ENCODE measurements around the gene INPP4A. TPM values are rescaled to one million over a fixed set of nuclear protein-coding genes. Genes with fewer than 3 reads are reported as not detected.

INPP4A gene
- total RNA-seq, 2 donors from 2014 or later, result 65.0 to 150 TPM

DNA sequence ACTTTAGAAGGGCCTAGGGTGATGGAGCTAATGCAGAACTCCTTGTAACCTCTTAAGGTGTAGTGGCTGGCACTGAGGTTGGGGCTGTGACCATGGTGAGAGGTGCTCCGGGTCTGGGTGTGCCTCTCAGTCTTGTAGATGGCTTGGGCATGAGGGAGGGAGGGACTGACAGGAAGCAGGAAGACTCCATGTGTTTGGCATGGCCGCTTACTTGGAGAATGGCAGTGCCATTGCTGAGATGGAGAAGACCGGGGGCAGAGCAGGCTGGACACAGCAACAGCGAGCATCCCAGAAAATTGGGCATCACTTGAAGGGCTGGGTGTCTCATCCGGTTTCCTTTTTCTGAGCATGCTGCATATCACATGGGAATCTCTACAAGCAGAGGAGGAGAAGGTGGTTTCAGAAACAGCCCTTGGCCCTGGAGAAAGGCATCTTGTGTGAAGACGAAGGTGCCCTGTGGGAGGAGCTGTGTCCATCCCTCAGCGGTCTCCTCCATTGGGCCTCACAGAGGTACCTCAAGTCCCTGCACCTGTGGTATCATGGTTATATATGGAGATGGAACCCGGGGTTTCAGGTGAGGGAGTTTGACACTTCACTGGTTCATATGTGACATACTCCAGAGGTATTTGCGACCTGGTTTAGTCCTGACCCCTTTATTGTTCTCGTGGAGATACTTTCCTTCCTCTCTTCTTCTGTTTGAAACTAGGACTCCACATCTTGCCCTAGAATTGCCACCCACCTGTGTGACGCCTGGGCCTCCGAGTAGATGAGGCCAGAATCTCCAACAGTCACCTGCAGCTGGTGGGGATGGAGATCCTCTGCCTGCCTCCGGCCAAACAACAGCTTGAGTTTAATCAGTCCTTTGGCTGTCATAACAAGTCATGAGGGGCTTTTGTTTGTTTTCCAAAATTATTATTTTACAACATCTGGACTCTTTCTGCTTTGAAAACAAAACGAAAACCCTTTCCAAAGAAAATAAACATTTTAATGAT, 45.6 kb downstream of the INPP4A start:
- no peak for DNase-seq (ENCODE audit: low spot score)
- ATAC-seq, result no peak
- H3K27ac Mint-ChIP-seq, result peak overlapping the region; percentile 23 to 73
- no peak overlapping the region for H3K4me3 Mint-ChIP-seq
- H3K9me3 Mint-ChIP-seq, result no peaks in the 10 kb centered on the region
- no peaks in the 10 kb centered on the region for H3K27me3 Mint-ChIP-seq
- peaks cover 6% of the 10 kb centered on the region for H3K36me3 Mint-ChIP-seq
- peaks cover 57 to 58% of the 10 kb centered on the region in 2 donors for H3K4me1 Mint-ChIP-seq (ENCODE audit: low read depth in 2 of 2)

DNA sequence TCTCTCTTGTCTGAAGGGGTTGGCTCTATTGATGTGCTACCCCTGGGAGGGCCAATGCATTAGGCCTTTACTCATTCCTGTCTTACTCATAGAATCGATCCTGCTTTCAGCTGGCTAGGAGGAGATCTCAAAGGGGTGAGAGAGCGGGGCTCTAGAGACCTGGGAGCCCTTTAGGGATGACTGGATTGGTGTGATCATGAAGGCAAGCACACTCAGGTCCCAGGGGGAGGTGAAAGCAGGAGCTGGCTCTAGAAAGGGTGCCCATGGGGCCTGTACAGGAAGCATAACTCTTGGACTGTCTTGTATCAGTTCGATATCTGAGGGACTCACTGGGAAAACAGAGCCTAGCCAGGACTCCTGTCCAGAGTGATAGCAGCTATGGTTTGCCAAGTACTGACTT, 47.8 kb downstream of the INPP4A start:
- H3K9me3 Mint-ChIP-seq, result peaks cover 7% of the 10 kb centered on the region
- H3K36me3 Mint-ChIP-seq, result peaks cover 16% of the 10 kb centered on the region
- no peak for ATAC-seq

DNA sequence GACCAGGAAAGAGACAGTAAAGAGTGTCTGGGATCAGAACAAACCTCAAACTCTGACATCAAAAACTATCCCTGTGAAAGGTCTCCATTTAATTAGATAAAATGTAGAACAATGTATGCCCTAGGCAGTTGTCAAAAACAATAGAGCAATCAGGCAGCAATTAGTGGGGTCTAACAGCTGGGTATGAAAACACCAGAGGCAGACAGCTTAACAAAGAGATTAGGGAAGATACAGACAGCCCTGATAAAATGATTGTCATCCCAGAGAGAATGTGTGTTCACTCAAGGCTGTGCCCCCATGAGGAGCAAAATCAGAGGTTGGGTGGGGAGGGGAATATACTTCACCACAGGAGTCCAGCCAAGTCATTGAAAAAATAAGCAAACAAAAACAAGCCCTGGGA, 50.0 kb downstream of the INPP4A start:
- no peak for ATAC-seq
- Mint-ChIP-seq H3K27me3 (no peaks in the 10 kb centered on the region), H3K36me3 (peaks cover 27% of the 10 kb centered on the region), H3K4me3 (no peak overlapping the region), H3K9me3 (peaks cover 7% of the 10 kb centered on the region), H3K4me1 (ENCODE audit: low read depth in 2 of 2) (peaks cover 45 to 46% of the 10 kb centered on the region in 2 donors), H3K27ac (peak overlapping the region; percentile 43 to 73)
- no peak for DNase-seq (ENCODE audit: low spot score)

More for the DNA sequence above, 47.8 kb downstream of the INPP4A start:
- Mint-ChIP-seq H3K4me3 (no peak overlapping the region), H3K4me1 (ENCODE audit: low read depth in 2 of 2) (peaks cover 46 to 49% of the 10 kb centered on the region in 2 donors), H3K27ac (peak overlapping the region; percentile 65 to 77), H3K27me3 (no peaks in the 10 kb centered on the region)
- DNase-seq (ENCODE audit: low spot score), result no peak

DNA sequence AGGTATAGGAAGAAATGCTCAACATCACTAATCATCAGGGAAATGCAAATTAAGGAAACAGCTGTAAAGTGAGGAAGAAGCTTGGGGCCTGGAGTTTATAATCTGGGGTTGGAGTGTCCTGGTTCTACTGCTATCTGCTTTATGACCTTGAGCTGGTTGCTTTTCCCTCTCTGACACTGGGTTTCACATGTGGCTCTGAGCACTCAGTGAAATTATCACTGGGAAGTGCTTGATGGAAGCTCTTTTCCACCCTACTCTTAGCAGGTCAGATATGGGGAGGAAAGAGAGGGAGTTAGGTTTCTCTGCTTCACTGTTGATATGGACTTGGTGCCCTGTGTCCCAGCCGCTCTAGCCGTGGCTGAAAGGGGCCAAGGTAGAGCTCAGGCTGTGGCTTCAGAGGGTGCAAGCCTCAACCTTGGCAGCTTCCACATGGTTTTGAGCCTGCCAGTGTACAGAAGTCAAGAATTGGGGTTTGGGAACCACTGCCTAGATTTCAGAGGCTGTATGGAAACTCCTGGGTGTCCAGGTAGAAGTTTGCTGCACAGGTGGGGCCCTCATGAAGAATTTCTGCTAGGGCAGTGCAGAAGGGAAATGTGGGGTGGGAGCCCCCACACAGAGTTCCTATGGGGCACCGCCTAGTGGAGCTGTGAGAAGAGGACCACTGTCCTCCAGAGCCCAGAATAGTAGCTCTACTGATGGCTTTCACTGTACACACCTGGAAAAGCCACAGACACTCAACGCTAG, 52.3 kb downstream of the INPP4A start:
- Mint-ChIP-seq H3K36me3 (peaks cover 27% of the 10 kb centered on the region), H3K4me3 (no peak overlapping the region)

DNA sequence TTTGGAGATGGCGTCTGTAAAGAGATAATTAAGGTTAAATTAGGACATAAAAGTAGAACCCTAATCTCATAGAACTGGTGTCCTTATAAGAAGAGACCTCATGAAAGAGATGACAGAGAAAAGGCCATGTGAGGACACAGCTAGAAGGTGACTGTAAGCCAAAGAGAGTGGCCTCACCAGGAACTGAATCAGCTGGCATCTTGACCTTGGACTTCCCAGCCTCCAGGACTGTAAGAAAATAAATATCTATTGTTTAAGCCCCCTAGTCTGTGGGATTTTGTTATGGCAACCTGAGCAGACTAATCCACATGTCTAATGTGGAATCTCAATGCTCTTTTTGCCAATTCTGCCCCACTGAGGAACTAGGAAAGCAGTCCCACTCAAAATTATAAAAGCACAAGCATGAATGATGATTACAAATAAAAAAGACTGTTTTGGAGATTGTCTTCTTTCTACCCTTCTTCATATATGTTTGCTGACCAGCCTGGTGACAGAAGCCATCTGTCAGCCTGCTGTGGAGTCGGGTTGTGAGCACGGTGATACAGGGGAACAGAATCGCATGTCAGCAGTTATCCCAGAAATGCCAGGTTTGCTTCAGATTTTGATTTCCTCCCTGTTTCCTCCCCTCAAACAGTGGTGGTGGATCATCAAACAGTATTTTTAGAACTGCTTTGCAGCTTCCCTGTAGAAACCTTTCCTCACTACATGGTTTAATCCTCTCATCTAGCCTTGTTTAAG, 54.2 kb downstream of the INPP4A start:
- Mint-ChIP-seq H3K9me3 (peaks cover 7% of the 10 kb centered on the region), H3K4me3 (no peak overlapping the region), H3K36me3 (peaks cover 27% of the 10 kb centered on the region), H3K27me3 (no peaks in the 10 kb centered on the region), H3K4me1 (ENCODE audit: low read depth in 2 of 2) (peaks cover 56 to 58% of the 10 kb centered on the region in 2 donors), H3K27ac (peak overlapping the region; percentile 33 to 78)
- DNase-seq (ENCODE audit: low spot score) (no peak), ATAC-seq (no peak)

More for the DNA sequence above, 52.3 kb downstream of the INPP4A start:
- ATAC-seq (no peak), DNase-seq (ENCODE audit: low spot score) (no peak)
- Mint-ChIP-seq H3K27ac (peak overlapping the region in 1 of 2 donors; percentile 58), H3K4me1 (ENCODE audit: low read depth in 2 of 2) (peaks cover 42 to 50% of the 10 kb centered on the region in 2 donors), H3K9me3 (peaks cover 7% of the 10 kb centered on the region), H3K27me3 (no peaks in the 10 kb centered on the region)

DNA sequence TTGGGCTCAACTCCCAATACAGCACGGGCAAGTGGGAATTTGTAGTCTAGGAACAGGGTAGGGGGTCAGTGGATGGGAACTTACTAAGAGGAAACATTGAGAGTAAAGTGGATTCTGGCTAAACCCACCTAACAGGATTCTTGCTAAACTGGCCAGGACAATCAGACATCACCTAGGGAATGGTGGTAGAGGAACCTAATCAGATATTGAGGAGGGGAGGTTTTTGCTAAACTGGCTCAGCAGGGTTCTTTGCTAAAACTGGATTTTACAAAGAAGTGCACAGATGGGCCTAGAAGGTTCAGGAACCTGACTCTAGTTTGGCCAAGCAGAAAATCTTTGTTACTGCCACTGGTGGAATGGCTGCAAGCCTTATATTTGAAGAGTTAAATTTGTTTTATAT, 55.9 kb downstream of the INPP4A start:
- Mint-ChIP-seq H3K27me3 (no peaks in the 10 kb centered on the region), H3K4me3 (no peak overlapping the region), H3K36me3 (peaks cover 21% of the 10 kb centered on the region), H3K9me3 (peaks cover 7% of the 10 kb centered on the region), H3K4me1 (ENCODE audit: low read depth in 2 of 2) (peaks cover 62 to 67% of the 10 kb centered on the region in 2 donors), H3K27ac (peak overlapping the region; percentile 33 to 78)
- ATAC-seq (no peak), DNase-seq (ENCODE audit: low spot score) (no peak)

DNA sequence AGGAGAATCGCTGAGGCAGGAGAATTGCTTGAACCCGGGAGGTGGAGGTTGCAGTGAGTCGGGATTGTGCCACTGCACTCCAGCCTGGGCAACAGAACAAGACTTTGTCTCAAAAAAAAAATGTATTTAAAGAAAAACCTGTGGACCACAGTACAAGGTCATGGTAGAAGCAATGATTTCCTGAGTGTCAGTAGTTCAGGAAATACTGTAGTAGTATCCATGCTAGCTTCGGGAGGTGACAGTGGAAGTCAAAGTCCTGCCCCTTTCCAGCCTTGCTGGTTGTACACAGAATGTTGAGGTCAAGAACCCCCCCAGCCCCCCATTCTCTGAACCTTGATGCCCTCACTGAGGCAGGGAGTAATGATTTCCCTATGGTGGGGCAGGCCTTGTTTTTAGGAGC, 56.6 kb downstream of the INPP4A start:
- H3K36me3 Mint-ChIP-seq, result peaks cover 19% of the 10 kb centered on the region

DNA sequence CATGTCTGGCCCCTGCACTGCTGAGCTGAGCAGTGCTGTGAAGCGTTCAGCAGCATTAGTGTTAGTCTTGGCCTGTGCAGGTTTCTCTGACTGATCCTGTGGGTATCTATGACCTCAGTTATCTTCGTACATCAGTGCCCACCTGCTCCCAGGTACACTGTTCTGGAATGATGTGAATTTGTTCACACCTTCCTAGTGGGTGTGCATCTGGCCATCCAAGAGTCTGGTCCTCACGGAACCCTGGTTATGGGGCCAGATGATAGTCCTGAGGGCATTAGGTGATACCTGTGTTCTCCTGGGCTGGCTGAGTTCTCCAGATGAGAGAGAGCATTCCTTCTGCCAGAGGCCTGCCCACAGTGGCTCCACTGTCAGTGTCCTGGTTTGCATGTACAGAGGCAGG, 57.2 kb downstream of the INPP4A start:
- ATAC-seq (no peak), DNase-seq (ENCODE audit: low spot score) (no peak)
- H3K4me3 Mint-ChIP-seq, result no peak overlapping the region
- H3K27me3 Mint-ChIP-seq, result no peaks in the 10 kb centered on the region
- peaks cover 13% of the 10 kb centered on the region for H3K36me3 Mint-ChIP-seq
- H3K27ac Mint-ChIP-seq, result peak overlapping the region in 1 of 2 donors; percentile 81
- peaks cover 65 to 70% of the 10 kb centered on the region in 2 donors for H3K4me1 Mint-ChIP-seq (ENCODE audit: low read depth in 2 of 2)
- H3K9me3 Mint-ChIP-seq, result peaks cover under 1% of the 10 kb centered on the region

More for the DNA sequence above, 56.6 kb downstream of the INPP4A start:
- no peak overlapping the region for H3K27ac Mint-ChIP-seq
- peaks cover 7% of the 10 kb centered on the region for H3K9me3 Mint-ChIP-seq
- ATAC-seq, result no peak
- no peak overlapping the region for H3K4me3 Mint-ChIP-seq
- H3K27me3 Mint-ChIP-seq, result no peaks in the 10 kb centered on the region
- DNase-seq (ENCODE audit: low spot score), result no peak
- peaks cover 65 to 72% of the 10 kb centered on the region in 2 donors for H3K4me1 Mint-ChIP-seq (ENCODE audit: low read depth in 2 of 2)

DNA sequence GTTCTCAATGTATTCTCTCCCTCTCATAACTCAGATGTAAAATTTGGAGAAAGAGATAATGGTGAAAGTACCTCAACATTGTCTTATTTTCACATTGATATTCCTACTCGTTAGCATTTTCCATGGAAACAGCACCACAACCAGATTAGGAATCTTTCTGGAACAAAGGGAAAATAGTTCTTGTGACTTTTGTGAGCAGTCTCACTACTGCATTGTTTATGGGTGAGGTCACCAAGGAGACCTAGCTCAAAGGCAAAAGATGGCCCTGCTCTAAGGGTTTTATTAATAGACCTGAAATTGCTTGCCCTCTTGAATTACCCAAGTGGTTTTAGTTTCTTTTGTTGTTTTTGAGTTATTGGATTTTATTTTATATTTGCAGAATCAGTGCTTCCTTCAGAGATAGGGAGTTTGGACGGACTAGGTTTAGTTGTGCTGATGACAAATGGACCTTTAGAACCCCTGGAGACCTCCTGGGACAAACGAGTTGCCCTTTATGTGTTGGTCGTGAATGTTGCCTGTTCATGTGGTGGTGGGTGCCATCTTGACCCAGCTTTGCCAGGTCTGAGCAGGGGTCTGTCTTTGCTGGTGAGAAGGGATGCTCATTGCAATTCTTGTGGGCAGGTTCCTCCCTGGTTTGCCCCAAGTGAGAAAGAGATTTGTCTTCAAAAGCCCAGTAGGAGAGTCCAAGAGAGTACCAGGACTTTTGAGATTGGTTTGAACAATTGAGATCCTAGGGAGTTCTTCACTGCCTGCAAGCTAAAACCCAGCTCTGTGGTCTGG, 58.1 kb downstream of the INPP4A start:
- peak overlapping the region; percentile 79 to 81 for H3K27ac Mint-ChIP-seq
- H3K27me3 Mint-ChIP-seq, result no peaks in the 10 kb centered on the region
- ATAC-seq, result no peak
- H3K4me3 Mint-ChIP-seq, result no peak overlapping the region
- H3K9me3 Mint-ChIP-seq, result no peaks in the 10 kb centered on the region
- no peak for DNase-seq (ENCODE audit: low spot score)
- H3K4me1 Mint-ChIP-seq (ENCODE audit: low read depth in 2 of 2), result peaks cover 67 to 71% of the 10 kb centered on the region in 2 donors
- H3K36me3 Mint-ChIP-seq, result peaks cover 8% of the 10 kb centered on the region

DNA sequence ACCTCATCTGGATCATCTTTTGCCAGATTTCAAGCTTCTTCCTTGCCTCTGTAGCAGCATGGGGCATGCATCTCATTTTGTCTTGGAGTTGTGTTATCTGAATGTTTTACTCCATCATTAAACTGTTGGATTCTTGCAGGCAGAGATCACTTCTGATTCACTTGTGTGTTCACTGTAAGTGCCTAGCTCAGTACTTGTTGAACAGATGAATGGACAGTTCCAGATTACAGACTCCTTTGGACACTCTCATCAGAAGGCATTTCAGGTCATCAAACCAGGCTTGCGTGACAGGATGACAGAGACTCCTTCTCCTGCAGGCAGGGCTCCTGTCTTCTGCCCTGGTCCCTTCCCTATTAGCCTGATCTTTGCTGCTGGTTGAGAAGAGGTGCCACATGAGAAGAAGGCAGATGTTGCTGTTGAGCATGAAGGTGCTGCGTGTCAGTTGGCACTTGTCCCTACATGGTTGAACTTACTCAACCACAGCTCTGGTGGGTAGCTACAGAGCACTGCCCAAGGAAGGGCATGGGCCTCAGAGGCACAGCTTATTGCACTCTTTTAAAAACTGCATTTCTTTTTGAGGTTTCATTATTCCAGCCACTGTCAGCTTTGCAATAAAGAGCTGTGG, 58.9 kb downstream of the INPP4A start:
- Mint-ChIP-seq H3K4me1 (ENCODE audit: low read depth in 2 of 2) (peaks cover 67 to 73% of the 10 kb centered on the region in 2 donors), H3K36me3 (no peaks in the 10 kb centered on the region), H3K27ac (peak overlapping the region; percentile 79 to 81), H3K4me3 (no peak overlapping the region), H3K9me3 (no peaks in the 10 kb centered on the region), H3K27me3 (no peaks in the 10 kb centered on the region)
- DNase-seq (ENCODE audit: low spot score) (no peak), ATAC-seq (no peak)

DNA sequence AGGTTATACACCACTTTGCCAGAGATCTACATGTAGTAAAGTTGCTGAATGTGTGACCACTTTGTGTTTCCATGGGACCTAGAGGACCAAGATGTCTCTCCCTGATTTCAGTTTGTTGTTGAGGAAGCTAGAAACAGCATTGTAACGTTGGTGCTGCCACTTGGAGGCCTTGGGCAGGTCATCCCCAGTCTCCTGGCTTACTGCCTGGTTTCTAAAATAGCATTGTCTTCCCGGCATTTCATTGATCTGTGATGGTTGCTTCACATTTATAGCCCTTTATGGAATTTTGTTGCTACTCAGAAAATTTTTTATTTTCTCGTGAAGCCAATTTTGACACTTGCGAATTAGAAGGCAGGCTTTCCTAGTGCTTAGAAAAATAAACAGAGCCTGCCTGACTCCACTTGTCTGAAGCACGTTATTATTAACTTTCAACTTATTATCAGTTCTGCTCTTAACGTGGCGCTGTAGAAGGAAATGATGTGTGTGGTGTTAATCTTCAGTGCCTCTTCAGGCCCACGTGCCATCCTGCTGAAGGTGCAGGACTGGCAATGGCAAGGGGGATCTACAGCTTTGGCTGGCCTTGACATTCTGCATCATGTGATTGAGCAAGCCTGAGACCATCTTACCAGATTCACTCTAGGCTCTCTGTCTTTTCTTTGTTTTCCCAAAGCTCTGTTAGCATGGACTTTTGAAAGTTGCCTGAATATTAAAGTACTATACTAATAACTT, 59.9 kb downstream of the INPP4A start:
- H3K36me3 Mint-ChIP-seq, result no peaks in the 10 kb centered on the region
- peaks cover 72 to 77% of the 10 kb centered on the region in 2 donors for H3K4me1 Mint-ChIP-seq (ENCODE audit: low read depth in 2 of 2)
- H3K9me3 Mint-ChIP-seq, result no peaks in the 10 kb centered on the region
- no peaks in the 10 kb centered on the region for H3K27me3 Mint-ChIP-seq
- ATAC-seq (no peak), DNase-seq (ENCODE audit: low spot score) (no peak)
- H3K27ac Mint-ChIP-seq, result peak overlapping the region; percentile 79 to 81
- peak overlapping the region; percentile 50 for H3K4me3 Mint-ChIP-seq

DNA sequence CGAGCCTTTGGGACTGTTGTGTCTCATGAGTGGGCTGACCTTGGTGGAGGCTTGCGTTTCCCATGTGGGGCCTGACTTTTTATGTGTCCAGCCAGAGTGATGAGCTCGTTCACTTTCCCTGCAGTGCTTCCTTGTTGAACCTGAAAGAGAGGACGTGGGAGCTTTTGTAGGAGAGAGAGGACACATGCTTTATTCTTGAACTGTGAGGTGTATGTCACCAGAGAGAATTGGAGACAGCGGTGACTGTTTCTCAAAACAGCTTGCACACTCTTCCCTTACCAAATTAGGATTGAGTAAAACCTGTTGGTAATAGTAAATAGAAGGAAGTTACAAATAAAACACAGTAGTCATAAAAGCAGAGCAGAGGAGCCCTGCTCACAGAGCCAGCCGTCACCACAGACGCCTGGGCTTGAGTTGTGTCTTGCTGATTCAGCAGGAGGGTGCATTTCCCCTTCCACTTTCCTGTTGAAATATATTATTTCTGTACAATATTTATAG, 60.7 kb downstream of the INPP4A start:
- H3K36me3 Mint-ChIP-seq, result no peaks in the 10 kb centered on the region
- peaks cover 80 to 81% of the 10 kb centered on the region in 2 donors for H3K4me1 Mint-ChIP-seq (ENCODE audit: low read depth in 2 of 2)
- DNase-seq (ENCODE audit: low spot score), result no peak

More for the DNA sequence above, 60.7 kb downstream of the INPP4A start:
- Mint-ChIP-seq H3K27ac (peak overlapping the region; percentile 79 to 81), H3K27me3 (no peaks in the 10 kb centered on the region), H3K4me3 (peak overlapping the region; percentile 50), H3K9me3 (no peaks in the 10 kb centered on the region)
- peak; percentile 73 to 74 for ATAC-seq

Data from natural killer cell treated with Interleukin-12 subunit alpha and Interleukin-12 subunit beta and Interleukin-15 and Interleukin-18, amount 100 ng/mL, for 72 hours (primary cell).